Measurements from ENCODE around the gene CCDC138. TPM values are rescaled to one million over a fixed set of nuclear protein-coding genes. Genes with fewer than 3 reads are reported as not detected.

Gene CCDC138
- total RNA-seq, 2 donors from 2014 or later = 2.9 to 8.0 TPM

DNA sequence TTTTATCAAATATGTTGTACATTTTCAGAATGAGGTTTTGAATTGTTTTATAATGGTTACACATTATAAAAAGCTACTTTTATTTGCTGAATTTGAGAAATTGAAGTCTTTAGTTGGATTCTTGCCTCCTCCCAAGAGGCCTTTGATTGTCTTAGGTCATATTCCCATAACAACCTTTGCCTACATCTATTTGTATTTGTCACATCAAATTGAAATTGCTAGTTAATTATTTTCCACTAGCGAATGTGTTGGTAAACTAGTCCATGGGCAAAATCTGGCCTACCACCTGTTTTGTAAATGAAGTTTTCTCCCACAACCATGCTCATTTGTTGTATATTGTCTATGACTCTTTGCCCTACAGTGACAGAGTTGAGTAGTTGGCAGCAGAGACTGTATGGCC lies 60.4 kb downstream of the CCDC138 start:
- no peaks in the 10 kb centered on the region for H3K9me3 ChIP-seq
- H3K27ac ChIP-seq = no peak overlapping the region
- no peaks in the 10 kb centered on the region for H3K27me3 ChIP-seq
- DNase-seq = no peak
- intact Hi-C loops (cut with DNase I) = no loop called here
- no peaks in the 10 kb centered on the region for H3K36me3 ChIP-seq
- no peak overlapping the region for H3K9ac ChIP-seq (ENCODE audit: low read depth in 2 of 2, low read length in 2 of 2)
- TF ChIP-seq, protein P1, sequence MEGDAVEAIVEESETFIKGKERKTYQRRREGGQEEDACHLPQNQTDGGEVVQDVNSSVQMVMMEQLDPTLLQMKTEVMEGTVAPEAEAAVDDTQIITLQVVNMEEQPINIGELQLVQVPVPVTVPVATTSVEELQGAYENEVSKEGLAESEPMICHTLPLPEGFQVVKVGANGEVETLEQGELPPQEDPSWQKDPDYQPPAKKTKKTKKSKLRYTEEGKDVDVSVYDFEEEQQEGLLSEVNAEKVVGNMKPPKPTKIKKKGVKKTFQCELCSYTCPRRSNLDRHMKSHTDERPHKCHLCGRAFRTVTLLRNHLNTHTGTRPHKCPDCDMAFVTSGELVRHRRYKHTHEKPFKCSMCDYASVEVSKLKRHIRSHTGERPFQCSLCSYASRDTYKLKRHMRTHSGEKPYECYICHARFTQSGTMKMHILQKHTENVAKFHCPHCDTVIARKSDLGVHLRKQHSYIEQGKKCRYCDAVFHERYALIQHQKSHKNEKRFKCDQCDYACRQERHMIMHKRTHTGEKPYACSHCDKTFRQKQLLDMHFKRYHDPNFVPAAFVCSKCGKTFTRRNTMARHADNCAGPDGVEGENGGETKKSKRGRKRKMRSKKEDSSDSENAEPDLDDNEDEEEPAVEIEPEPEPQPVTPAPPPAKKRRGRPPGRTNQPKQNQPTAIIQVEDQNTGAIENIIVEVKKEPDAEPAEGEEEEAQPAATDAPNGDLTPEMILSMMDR (IDR thresholded peaks at IDR 0.05) = no peak
- no peak overlapping the region for H3K4me3 ChIP-seq
- no peaks in the 10 kb centered on the region for H3K4me1 ChIP-seq

DNA sequence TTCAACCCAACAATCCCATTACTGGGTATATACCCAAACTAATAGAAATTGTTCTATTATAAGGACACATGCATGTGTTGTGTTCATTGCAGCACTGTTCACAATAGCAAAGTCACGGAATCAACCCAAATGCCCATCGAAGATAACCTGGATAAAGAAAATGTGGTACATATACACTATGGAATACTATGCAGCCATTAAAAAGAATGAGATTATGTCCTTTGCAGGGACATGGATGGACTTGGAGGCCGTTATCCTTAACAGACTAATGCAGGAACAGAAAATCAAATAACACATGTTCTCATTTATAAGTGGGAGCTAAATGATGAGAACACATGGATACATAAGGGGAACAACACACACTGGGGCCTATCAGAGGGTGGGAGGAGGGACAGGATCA lies 65.8 kb downstream of the CCDC138 start:
- intact Hi-C loops (cut with DNase I) = loop anchor here (10.0 kb wide), 2 partner anchors 142 to 662 kb away; no protein-coding TSS in a partner anchor
- H3K4me3 ChIP-seq = no peak overlapping the region
- no peaks in the 10 kb centered on the region for H3K9me3 ChIP-seq
- H3K36me3 ChIP-seq = no peaks in the 10 kb centered on the region
- H3K27me3 ChIP-seq = no peaks in the 10 kb centered on the region
- H3K9ac ChIP-seq (ENCODE audit: low read depth in 2 of 2, low read length in 2 of 2) = no peak overlapping the region
- no peaks in the 10 kb centered on the region for H3K4me1 ChIP-seq
- TF ChIP-seq, protein P1 (IDR thresholded peaks at IDR 0.05) = no peak
- no peak overlapping the region for H3K27ac ChIP-seq
- DNase-seq = no peak

GRCh38 chr2:108853421-108853820 lies 66.8 kb downstream of the CCDC138 start:
- Histone ChIP-seq H3K27ac (no peak overlapping the region), H3K9ac (ENCODE audit: low read depth in 2 of 2, low read length in 2 of 2) (no peak overlapping the region), H3K36me3 (no peaks in the 10 kb centered on the region), H3K4me1 (no peaks in the 10 kb centered on the region), H3K9me3 (no peaks in the 10 kb centered on the region), H3K27me3 (no peaks in the 10 kb centered on the region), H3K4me3 (no peak overlapping the region)
- no peak for DNase-seq
- TF ChIP-seq, protein P1 (IDR thresholded peaks at IDR 0.05) = no peak
- intact Hi-C loops (cut with DNase I) = loop anchor here (10.0 kb wide), 2 partner anchors 141 to 661 kb away; no protein-coding TSS in a partner anchor

DNA sequence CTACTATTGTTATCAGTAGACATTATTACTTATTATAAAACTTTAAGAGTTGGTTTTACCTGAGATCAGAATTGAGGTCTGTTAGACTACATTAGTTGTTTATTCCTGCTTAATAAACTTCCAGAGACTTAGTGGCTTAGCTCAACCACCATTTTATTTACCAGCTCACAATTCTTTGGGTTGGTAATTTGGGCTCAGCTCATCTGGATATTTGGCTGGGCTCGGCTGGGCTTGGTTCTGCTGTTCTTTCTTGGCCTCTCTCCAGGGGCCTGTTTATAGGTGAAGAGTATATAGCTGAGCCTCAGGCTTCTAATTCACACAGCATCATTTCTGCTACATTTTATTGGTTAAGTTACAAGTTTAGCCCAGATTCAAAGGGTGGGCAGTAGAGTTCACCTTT lies 67.9 kb downstream of the CCDC138 start:
- no peak for DNase-seq
- Histone ChIP-seq H3K36me3 (no peaks in the 10 kb centered on the region), H3K4me1 (no peaks in the 10 kb centered on the region), H3K27me3 (no peaks in the 10 kb centered on the region), H3K9me3 (no peaks in the 10 kb centered on the region), H3K27ac (no peak overlapping the region), H3K9ac (ENCODE audit: low read depth in 2 of 2, low read length in 2 of 2) (no peak overlapping the region), H3K4me3 (no peak overlapping the region)
- TF ChIP-seq, protein P1 (IDR thresholded peaks at IDR 0.05) = no peak
- intact Hi-C loops (cut with DNase I) = loop anchor here (10.0 kb wide), 2 partner anchors 140 to 660 kb away; no protein-coding TSS in a partner anchor

- intact Hi-C loops (cut with DNase I) = loop anchor here (10.0 kb wide), 2 partner anchors 140 to 660 kb away; no protein-coding TSS in a partner anchor
- Histone ChIP-seq H3K36me3 (no peaks in the 10 kb centered on the region), H3K9me3 (no peaks in the 10 kb centered on the region), H3K27me3 (no peaks in the 10 kb centered on the region), H3K27ac (no peak overlapping the region), H3K4me3 (no peak overlapping the region), H3K4me1 (no peaks in the 10 kb centered on the region), H3K9ac (ENCODE audit: low read depth in 2 of 2, low read length in 2 of 2) (no peak overlapping the region)
- TF ChIP-seq, protein P1 (IDR thresholded peaks at IDR 0.05) = no peak
- DNase-seq = no peak
Observed at GRCh38 chr2:108855194-108855593, 68.6 kb downstream of the CCDC138 start.
